Lower leg skin (tissue), 4 donors: ENCODE data around the gene GDPD4. TPM values are rescaled to one million over a fixed set of nuclear protein-coding genes. Genes with fewer than 3 reads are reported as not detected.

Source experiments
- DNase-seq, 2 donors: peaks; one replicate each; pipeline ENCODE4 v3.0.0-alpha.2; 2019; ENCODE audit warnings: low spot score in 2 of 2
- H3K4me3 ChIP-seq: fragments of 200-600 bp; sonication (generic); 2 replicates; pipeline ENCODE4 v1.5.1; 2017; ENCODE audit warnings: mild to moderate bottlenecking, low read depth; ENCODE audit not compliant: poor library complexity, severe bottlenecking
- POLR2A ChIP-seq, 2 donors: fragments of 450-650 bp; IDR thresholded peaks; one replicate each; pipeline ENCODE4 v1.6.1; 2016 to 2017; ENCODE audit warnings: antibody characterized with exemption in 2 of 2, mild to moderate bottlenecking in 1 of 2, moderate library complexity in 1 of 2
- WGBS, 2 donors: methylation state at CpG; one replicate each; pipeline ENCODE4 v1.1.5; 2018; 5-methylcytosine and 5-hydroxymethylcytosine counted together
- intact Hi-C: fragments of 100-400 bp; cut with DNase I; formaldehyde crosslinking; loops from one replicate; pipeline ENCODE4 v1.15.0; 2023; ENCODE audit warnings: low total_unique reads
- total RNA-seq, 4 donors: library from RNA; depleted of rRNA; stranded (reverse); fragments of >200 nt; gene quantifications; one replicate each; pipeline ENCODE4 v1.1.0, GENCODE V29; 2016
- TF ChIP-seq, protein P1 (sequence below), 3 donors: fragments of 450-650 bp; IDR thresholded peaks; one replicate each; pipeline ENCODE4 v1.5.1; 2016; ENCODE audit warnings: antibody characterized with exemption in 3 of 3, mild to moderate bottlenecking in 3 of 3, moderate library complexity in 2 of 3

Gene GDPD4
- total RNA-seq, 4 donors from 2014 or later: not detected

GRCh38 chr11:77174559-77174958 is 126.9 kb downstream of the GDPD4 start:
- no peak overlapping the region for H3K4me3 ChIP-seq
- intact Hi-C loops: no loop called here
- TF ChIP-seq, protein P1, sequence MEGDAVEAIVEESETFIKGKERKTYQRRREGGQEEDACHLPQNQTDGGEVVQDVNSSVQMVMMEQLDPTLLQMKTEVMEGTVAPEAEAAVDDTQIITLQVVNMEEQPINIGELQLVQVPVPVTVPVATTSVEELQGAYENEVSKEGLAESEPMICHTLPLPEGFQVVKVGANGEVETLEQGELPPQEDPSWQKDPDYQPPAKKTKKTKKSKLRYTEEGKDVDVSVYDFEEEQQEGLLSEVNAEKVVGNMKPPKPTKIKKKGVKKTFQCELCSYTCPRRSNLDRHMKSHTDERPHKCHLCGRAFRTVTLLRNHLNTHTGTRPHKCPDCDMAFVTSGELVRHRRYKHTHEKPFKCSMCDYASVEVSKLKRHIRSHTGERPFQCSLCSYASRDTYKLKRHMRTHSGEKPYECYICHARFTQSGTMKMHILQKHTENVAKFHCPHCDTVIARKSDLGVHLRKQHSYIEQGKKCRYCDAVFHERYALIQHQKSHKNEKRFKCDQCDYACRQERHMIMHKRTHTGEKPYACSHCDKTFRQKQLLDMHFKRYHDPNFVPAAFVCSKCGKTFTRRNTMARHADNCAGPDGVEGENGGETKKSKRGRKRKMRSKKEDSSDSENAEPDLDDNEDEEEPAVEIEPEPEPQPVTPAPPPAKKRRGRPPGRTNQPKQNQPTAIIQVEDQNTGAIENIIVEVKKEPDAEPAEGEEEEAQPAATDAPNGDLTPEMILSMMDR (IDR thresholded peaks at IDR 0.05): no peak
- TF ChIP-seq POLR2A (IDR thresholded peaks at IDR 0.05): no peak
- 85 to 87% methylated on average over 12 to 16 of the region's 16 CpGs for WGBS, 2 donors
- DNase-seq: no peak

DNA sequence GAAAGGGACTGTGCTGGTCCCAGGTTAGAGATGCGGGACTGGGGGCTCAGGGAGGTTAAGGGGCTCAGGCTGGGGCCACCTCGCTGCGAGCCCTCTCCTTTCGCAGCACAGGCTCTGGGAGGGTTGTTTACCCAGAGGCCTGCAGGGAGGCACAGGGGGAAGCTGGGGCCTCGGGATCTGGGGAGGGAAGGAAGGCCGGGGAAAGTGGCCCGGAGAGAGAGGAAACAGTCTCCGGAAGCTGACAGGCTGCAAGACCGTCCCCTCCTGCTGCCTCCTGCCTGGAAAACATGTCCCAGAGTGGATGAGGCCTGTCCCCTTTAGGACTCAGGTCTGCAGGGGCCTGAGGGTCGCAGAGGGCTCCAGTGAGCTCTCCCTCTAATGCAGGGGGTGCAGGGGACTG is 128.0 kb downstream of the GDPD4 start:
- no peak for TF ChIP-seq POLR2A (IDR thresholded peaks at IDR 0.05)
- TF ChIP-seq, protein P1 (IDR thresholded peaks at IDR 0.05): no peak
- no peak for DNase-seq
- no peak overlapping the region for H3K4me3 ChIP-seq
- intact Hi-C loops: no loop called here
- WGBS, 2 donors: 82 to 91% methylated on average over 10 of the region's 10 CpGs

- no peak for TF ChIP-seq POLR2A (IDR thresholded peaks at IDR 0.05)
- TF ChIP-seq, protein P1 (IDR thresholded peaks at IDR 0.05): no peak
- no peak for DNase-seq
- intact Hi-C loops: no loop called here
- H3K4me3 ChIP-seq: no peak overlapping the region
- 75 to 79% methylated on average over 16 of the region's 16 CpGs for WGBS, 2 donors
Measured at GRCh38 chr11:77172666-77172982, 128.9 kb downstream of the GDPD4 start.

DNA sequence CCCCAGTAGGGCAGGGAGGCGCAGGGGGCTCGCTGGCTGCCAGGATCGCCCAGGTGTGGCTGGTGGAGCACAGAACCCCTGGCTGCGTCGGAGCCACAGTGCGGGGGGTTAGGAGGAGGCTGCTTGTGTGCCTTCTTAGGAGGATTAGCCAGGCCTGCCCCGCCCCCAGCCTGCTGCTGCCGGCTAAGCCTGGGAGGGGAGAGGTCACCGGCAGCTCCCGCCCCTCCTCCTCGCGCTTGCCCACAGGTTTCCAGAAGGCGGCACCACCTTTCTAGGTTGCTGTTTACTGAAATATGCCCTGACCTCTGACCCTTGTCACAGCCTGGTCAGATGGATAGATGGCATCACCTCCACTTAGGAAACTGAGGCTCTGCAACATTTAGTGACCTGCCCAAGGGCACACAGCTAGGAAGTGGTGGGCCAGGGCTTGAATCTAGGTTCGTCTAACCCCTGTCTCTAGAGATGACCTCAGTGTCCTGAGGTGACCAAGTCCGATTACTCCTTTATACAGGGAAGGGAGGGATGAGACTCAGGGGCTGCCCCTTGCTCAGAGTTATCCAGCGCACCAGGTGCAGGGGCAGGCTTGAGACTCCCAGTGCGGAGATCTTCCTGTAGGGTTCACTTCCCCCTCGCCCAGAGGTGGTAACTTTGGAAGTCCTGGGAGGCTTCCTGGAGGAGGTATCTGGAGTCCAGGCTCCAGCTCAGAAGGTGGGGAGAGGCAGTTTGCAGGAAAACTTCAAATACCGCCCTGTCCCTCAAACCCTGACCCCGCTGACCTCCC is 129.4 kb downstream of the GDPD4 start:
- no peak for DNase-seq
- TF ChIP-seq POLR2A (IDR thresholded peaks at IDR 0.05): no peak
- TF ChIP-seq, protein P1 (IDR thresholded peaks at IDR 0.05): no peak
- 64 to 80% methylated on average over 19 of the region's 20 CpGs for WGBS, 2 donors
- intact Hi-C loops: no loop called here
- no peak overlapping the region for H3K4me3 ChIP-seq

GRCh38 chr11:77171254-77171653 is 130.2 kb downstream of the GDPD4 start:
- WGBS, 2 donors: 95 to 96% methylated on average over 8 of the region's 8 CpGs
- intact Hi-C loops: no loop called here
- no peak overlapping the region for H3K4me3 ChIP-seq
- DNase-seq: no peak
- TF ChIP-seq POLR2A (IDR thresholded peaks at IDR 0.05): no peak
- TF ChIP-seq, protein P1 (IDR thresholded peaks at IDR 0.05): no peak

GRCh38 chr11:77170107-77170506 is 131.4 kb downstream of the GDPD4 start:
- no peak overlapping the region for H3K4me3 ChIP-seq
- intact Hi-C loops: no loop called here
- DNase-seq: no peak
- TF ChIP-seq, protein P1 (IDR thresholded peaks at IDR 0.05): no peak
- no peak for TF ChIP-seq POLR2A (IDR thresholded peaks at IDR 0.05)
- 94 to 95% methylated on average over 5 of the region's 5 CpGs for WGBS, 2 donors
